RPMI8226 (cell line): ENCODE measurements around the gene STK32A.

Source experiments
- DNase-seq: peaks from one replicate; pipeline ENCODE4 v3.0.0-alpha.2; 2015

The STK32A gene

DNA sequence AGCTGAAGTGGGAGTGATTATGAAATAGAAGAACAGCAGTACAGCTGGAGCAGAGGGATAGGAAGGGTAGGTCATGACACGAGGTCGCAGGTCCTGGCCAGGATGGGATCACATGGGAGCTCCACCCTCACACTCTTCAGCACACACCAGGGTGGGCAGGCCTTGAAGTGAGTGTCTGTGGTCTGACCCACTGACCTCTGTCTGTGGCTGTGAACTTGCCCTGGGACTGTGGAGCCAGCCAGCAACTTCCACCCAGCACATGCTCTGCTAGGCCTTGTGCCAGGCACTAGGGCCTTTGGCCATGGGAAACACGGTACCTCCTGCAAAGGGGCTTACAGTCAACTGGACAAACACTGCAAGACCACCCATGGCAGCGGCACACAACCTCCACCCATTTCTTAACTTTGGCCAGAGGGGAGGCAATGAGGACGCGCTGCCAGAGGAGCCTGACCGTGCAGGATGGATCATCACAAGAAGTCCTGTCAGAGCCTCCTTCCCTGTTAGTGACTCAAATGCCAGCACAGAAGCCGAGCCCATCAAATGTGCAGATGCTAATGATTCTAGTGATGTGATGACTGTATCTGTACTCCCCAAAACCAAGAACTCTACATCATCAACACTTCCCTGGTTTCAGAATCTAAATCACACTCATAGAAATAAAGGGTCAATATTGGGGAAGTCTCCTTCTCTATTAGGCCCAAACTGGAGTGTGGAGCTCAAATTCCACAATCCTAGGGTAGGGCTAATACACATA, 161.4 kb downstream of the STK32A start:
- DNase-seq, result no peak

DNA sequence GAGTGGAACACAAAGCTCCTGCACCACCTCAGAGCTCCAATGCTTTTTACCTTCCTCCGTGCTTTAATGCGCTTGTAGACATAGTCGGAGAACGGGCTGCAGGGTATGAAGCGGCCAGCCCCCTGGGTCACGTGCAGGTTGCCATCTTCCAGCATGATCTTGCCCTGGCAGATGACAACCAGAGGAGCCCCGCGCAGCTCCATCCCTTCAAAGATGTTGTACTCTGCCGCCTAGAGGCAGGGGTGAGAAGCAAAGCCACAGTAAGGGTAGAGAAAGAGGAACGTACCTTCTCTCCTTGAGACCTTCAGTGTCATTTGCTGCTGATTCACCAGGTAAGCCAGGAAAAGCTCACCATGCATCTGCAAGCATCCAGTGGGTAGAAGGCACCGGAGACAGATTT, 162.8 kb downstream of the STK32A start:
- DNase-seq, result no peak

DNA sequence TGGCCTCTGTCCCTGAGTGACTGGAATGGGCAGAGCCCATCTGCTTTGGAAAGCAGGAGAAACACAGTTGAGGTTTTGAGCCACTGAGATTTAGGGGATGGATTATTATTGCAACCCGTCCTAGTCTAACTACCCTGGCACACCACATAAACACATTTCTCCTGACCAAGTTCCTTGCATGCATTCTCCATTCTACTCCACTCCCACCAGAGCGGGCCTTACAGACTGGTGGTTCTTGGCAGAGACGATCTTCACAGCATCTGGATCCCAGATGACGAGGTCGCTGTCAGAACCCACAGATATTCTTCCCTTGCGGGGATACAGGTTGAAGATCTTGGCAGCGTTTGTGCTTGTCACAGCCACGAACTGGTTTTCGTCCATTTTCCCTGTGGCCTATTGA, 164.0 kb downstream of the STK32A start:
- no peak for DNase-seq

DNA sequence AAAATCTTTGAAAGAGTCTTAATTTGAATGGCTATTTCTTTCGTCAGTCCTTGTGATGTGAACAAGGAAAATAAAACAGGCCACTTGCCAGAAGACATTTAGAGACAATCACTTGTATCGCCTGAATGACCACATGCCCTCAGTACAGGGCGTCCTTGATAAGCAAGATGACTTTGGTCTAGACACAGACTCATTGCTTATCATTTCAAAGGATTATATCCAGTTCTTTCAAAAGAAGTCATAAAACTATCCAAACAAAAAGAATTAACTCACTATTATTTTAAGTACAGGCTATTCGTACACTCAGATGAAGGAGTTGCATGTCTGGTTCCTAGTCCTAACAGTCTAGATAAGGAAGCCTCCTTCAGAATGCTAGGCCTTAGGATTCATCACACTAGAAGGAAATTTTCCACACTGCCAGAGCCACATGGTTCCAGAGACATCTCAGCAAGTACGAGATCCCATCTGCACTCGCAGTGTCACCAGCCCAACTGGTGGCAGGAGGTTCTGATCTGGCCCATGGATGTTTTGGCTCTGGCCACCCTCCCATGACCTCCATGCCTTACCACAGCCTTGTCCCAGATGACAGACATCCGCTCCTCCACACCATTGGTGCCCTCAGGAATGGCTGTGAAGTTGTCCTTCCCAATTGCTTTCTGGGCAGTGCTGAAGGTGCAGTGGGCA, 165.4 kb downstream of the STK32A start:
- DNase-seq, result no peak

DNA sequence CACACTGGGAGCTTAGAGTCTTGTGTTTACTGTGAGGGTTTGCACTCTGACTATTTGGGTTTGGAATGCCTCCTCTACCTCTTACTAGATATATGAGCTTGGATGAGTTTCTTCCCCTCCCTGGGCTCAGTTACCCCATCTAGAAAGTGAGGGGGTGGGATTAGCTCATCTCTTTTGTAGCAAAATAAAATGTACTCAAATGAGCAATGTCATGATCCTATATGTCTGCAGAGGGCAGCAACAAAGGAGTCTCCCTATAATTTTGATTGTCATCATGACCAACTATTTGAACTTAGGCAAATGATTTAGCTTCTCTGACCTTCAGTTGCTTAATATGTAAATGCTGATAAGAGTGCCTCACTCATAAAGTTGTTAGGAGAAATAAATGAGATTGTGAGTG, 166.1 kb downstream of the STK32A start:
- DNase-seq, result no peak

DNA sequence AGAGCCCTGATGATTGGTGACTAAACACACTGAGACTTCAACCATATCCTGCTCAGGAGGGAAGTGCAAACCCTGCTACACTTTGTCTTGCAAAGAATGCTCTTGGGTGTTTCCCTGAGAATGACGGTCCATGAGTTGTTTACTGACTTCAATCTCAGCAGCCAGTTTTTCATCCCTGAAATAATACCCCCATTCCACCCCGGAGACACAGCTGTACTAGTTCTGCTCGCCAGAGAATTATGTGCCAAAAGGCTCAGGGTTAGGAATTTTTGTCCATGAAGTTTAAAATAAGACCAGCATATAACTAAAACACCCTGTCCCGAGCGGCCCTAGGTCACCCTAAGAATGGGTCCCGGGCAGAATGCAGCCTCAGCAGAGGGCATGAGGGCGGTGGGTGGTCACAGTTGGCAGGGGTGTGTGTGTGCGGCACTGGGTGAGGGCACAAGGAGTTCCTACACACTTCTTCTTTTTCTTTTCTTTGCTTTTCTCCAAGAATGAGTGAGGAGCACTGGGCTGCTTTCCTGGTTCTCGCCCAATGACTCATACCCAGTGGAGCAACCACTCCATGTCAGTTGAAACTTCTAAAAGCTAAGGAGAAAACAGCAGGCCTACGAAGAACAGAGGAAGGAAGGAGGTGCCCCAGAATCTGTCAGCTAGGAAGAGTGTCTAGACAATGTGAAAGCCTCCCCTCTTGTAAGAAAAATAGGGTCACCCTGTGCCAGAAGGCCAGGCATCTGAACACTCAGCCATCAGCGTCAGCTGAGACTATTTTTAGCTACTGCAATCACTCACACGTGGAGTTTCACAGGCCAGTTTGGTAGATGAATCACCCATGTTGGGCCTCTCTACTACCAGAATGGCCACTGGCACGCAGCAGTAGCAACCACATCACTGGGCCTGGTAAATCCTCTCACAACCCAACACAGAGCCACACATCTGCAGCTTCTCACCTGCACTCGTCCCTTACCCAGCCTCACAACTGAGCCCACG, 169.1 kb downstream of the STK32A start:
- DNase-seq, result peak; percentile 55

DNA sequence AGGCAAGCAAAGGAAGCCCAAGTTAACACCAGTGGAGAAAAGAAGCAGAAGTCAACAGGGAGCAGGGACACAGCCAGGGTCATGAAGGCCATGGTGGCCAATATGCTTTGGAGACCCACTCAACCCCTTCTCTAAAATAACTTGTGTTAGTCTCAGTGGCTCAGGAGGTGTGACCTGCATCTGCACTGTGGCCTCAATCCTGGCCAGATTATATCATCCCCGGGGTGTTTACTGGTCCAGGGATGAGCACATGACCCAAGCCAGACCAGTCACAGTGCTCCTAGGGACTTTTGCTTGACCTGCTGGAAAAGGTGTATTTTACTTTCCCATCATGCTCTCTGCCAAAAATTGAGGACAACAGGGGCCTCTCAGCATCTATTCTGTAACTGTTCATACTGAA, 169.9 kb downstream of the STK32A start:
- DNase-seq, result no peak

DNA sequence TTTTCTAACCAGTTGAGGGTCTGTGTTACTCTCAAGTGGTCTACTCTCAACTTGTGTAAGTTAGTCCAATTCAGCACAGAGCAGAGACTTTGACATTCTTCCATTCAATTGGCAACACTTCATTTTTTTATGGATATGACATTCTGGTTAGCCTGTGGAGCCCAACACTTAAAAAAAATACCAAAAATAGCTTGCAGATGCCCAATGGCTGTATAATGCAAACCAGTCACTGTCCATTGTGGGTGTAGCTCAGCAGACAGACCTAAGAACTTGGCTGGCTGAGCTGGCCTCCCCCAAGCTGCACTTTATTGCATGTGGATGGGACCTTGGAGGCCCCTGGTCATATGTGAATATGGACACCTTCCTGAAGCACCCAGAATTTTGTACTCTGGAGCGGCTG, 171.8 kb downstream of the STK32A start:
- no peak for DNase-seq

DNA sequence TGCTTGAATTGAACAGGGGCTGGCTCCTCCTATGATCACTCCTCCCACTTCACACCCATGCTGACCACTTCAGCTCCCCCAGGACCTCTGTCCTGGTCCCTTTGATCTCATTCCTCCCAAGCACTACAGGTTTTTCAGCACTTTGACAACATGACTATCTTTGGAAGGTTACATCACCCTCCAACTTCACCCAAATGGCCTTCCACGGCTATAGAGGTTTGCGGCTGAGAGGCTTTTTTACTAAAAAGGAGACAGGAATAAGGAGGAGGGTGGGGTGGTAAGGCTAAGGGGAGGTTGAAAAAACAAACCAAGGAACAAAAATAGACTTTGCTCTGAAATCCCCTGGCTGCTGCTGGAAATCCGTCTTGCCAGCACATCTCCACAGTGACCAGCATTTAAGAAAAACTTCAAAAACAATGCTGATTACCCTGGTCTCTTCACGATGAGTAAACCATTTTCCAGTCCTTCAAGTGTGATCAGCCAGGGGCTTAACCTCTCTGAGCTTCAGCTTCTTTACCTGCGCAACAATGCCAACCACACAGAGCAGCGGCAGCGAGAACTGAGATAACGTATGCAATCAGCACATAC, 172.4 kb downstream of the STK32A start:
- DNase-seq, result no peak

DNA sequence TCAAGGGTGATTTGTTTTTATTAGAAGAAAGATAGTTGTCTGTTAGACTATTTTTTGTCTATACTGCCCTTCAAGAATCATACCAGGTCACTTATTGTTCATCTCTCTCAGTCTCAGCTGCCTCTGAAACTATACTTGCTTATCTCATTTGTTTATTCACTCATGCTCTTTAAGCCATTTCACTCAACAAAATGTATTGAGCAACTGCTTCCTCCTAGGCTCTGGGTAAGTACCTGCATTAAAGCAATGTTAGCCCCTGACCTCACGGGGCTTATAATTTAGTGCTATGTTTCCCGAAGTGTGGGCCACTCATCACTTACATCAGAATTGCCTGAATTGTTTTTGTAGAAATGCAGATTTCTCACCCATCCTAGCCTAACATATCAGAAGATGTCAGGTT, 174.2 kb downstream of the STK32A start:
- no peak for DNase-seq

DNA sequence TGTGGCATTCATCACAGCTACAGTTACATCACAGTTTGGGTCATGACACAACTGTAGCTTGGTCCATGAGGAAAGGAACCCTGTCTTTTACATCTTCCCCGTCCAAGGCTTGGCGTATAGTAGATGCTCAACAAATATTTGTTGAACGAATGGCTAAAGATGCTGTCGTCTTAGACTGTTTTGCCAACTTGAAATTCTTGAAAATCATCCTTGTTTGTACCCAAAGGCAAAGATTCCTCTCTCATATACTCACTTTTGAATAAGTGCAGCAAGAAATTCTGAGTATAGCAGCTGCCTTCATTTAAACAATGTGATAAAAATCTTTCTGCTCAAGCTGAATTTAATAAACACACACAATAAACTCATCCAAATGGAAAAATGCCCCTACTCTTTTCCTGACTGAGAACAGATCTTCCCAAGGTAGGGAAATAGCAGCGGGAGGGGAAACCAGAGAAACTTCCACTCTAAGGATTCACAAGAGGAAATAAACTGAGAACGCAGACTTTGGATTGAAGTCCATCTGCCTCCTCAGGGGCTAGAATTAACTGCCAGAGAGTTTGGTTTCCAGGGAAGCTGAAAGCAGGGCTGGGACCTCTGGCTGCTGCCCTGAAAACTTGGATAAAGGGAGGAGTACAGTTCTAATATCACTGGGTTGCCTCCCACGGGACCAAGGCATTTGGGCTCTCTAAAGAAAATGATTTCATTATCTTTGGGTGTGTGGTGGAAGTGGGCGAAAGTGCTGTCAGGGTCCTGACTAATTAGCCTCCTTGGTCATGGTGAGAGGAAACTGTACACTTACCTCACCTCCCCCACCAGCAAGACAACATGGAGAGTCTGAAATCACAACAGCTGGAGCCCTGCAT, 175.9 kb downstream of the STK32A start:
- DNase-seq, result no peak

DNA sequence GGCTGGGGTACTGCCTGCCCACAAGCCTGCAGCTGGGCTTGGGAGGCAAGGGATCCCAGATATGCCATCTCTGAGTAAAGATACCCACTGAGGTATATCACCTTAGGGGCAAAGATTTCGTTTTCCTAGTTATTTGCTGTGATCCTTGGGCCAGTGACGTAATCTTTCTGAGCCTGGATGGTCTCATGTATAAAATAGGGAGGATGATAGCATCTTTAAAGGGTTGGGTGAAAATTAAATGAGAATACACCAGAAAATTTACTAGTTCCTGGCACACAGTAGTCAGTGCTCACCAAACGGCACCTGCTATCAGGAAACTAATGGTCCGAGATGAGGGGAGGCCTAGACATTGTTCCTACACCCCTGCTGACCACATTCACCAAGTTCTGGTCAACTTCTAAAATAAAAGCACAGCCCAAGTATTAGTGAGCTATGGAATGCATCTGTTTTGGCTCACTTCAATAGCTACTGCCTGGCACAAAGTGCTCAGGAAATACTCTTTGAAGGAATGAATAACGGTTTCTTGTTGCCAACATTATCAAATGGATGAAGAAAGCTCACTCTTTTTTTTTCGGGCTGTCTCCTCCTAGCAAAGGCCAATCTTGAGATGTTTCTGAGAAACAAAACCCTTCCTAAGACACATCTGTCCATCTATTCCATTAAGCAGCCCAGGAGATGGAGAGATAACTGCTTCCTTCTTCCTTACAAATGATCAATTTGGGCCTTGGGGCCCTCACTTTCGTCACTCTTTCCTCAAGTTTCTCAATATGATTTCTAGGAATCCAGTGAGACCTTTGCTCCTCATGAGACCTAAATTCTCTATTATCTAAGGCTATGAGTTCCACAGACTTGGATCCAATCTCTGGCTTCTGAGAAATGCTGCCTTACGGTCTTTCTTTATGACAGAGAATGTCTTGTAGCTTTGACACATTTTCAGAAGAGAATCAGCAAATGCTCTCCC, 176.8 kb downstream of the STK32A start:
- no peak for DNase-seq

DNA sequence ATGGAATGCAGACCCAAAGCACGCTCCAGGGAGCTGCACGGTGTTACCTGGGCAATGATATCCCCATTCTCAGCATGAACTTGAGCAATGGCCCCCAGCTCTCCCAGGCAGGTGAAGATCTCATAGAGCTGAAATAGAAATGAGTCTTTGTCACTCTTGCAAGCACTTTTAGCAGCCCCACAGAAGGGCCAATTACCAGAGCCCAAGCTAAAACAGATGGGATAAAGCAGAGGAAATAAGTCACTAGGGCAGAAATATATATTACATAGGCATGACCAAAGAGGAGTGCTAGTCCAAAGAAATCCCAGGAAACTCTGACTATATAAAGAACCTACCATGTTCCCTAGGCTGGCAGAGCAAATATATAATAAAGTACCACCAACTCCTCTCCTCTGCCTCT, 177.7 kb downstream of the STK32A start:
- DNase-seq, result no peak

DNA sequence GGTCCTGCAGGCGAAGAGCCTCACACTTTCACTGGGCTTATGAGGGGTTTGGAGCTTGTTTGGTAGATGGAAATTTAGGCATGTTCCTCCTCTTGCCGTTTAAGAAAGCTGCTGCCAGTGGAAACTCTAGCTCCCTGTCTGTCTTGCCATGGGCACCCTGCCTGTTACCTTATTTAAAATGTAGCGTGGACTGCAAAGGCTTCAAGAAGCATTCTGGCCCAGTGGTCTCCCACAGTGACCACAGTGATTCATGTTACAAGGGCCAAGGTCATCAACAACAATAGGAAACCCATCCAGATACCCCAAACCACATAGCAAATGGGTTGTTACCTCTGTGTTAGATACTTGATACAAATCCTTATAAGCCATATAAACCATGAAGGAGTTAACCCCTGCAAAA, 178.4 kb downstream of the STK32A start:
- DNase-seq, result no peak

DNA sequence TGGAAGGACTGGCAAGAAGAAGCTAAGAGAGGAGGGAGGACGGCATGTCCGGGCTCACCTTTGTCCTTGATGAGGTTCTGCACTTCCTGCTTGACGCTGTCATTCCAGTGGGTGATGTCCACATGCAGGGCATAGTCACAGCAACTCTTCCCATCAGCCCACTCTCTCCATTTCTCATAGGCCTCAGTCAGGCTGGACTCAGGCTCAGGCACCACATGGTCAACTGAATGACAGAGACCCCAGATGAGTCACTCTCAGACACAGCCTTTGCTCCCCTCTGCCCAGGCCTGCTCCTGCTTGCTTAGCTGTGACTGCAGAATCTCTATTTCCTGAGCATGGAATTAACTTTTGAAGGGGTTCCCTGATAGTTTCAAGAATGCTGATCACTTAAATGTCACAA, 180.8 kb downstream of the STK32A start:
- DNase-seq, result no peak

DNA sequence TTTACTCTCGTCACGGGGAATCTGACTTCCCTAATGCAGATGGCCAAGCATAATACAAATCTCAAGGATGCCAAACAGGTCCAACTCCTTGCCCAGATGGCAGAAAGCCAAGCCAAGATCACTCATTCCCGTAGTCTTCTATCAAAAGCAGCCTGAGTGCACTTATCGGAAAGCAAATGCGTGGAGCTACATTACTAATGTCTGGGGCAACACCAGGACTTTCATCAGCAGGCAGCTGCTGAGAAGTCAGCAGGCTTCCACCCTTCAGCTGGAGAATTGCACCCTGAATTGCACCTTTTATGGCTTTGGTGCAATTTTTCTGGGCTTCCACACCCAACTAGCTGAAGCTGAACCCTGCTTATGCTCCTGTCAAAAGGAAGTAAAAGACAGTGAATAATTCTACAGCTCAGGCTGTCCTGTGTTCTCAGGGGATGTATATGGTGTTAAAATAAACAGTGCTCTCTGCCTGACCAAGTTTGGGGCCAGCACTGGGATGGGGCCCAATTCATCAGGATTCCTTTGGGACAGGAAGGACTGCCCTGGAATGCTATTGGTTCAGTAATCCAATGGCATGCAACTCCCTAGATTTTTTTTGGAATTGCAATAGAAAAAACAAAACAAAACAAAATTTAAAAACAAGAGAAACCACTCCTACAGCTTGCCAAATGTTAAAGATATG, 182.4 kb downstream of the STK32A start:
- DNase-seq, result no peak

DNA sequence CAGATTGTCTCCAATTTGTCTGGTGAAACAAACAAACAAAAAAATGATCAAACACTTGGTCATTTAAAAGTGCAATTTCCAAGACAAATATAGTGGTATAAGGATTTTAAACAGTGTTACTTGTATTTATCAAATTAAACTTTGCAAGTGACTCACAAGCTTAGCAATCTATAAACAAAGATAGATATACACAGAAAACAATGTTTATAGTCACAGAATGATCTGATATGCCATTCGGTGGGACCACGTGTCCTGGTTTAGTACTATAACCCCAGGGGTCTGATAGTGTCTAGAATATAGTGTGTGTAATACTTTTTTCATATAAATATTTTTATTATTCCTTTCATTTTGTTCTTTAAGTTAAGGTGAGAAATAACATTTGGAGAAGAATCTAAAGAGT, 183.8 kb downstream of the STK32A start:
- no peak for DNase-seq

DNA sequence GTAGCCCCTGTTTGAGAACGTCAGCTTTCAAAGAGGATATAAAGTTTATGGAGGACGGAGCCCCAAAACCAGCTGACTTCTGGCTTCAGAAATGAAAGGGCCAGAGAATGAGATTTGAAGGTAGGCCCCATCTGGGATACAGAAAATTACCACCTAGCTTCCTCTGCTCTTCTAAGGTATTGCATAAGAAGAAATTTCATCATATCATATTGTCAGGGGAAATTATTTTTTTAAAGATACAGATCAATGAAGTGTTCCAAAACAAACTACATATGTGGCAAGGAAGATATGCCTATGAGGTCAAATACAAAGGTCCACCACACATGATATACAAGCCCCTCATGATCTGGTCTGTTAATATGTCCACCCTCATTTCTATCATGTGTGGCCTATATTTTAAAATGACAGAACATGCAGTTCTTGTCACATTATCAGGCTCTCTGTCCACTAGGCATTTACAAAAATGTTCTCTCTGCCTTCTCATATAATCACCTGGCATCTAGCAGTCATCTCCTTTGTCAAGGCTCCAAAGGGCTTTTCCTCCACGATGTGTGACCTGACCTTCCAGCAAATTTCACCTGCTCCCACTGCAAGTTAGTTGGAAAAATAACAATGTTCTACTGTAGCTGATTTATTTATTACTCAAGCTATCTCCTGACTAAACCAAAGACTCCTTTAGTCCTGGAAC, 192.0 kb downstream of the STK32A start:
- DNase-seq, result no peak

DNA sequence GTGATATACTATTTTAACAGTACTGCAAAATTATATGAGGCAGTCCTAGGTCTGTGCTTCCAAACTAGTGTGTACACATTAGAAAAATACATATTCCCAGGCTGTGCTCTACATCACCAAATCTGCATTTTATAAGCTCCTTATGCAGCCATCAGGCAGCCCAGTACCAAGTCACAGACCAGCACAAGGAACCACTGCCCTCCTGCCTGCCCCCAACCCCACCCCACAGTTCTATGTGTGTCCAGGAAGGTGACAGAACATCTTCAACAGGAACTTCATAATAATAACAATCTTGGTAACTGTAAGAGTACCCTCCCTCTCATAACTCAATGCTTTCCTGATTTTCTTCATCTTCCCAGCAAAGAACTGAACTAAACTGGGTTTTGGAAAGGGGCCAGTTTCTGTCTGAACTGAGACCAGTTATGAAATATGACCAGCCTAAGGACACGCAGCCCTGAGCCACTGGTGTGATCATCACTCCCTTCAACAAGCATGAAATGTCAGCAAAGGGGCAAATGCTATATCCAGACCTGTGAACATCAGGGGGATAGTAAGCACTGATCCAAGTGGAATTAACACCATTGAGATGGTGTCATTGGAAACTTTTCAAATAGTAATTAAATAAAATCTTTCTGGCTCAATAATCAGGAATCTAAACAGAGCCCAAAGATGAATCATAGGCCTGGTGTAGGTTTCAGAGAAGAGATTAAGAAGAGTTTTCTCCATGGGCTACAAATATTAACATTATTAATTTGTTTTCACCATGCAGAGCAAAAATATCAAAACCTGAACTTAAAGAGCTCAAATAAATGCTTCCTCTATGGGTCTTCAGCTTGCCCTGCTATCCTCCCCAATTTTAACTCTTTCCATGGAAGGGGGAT, 192.9 kb downstream of the STK32A start:
- no peak for DNase-seq
